ENCODE data around the gene MYRF. TPM values are rescaled to one million over a fixed set of nuclear protein-coding genes. Genes with fewer than 3 reads are reported as not detected.

Gene MYRF
- total and polyA plus RNA-seq, 9 of the 15 experiments (the other 6 are each of a cell fraction or from before 2014, with no cell fraction given), result 2.3 to 25.8 (median 7.1) TPM

- TF ChIP-seq CLOCK (CRISPR knock-in tag; IDR thresholded peaks at IDR 0.05; ENCODE audit: borderline replicate concordance), result no peak; the same call in 1 of the 2 replicates
- no peak for TF ChIP-seq ZNF696 (CRISPR knock-in tag; conservative IDR thresholded peaks at IDR 0.05)
- no peak for TF ChIP-seq FOXM1 (IDR thresholded peaks at IDR 0.05; ENCODE audit: low read depth)
- TF ChIP-seq FOXM1 (CRISPR knock-in tag; IDR thresholded peaks at IDR 0.05; ENCODE audit: low read depth), result peak; percentile 6; the same call in 1 of the 2 replicates
- peak; percentile 51 for TF ChIP-seq NR4A1 (CRISPR knock-in tag; IDR thresholded peaks at IDR 0.05)
- TF ChIP-seq NR4A1 (tag; IDR thresholded peaks at IDR 0.05), result no peak
- TF ChIP-seq MNT (conservative IDR thresholded peaks at IDR 0.05), result peak; percentile 97
- TF ChIP-seq ZNF518B (CRISPR knock-in tag; IDR thresholded peaks at IDR 0.05), result no peak
- no peak for TF ChIP-seq MEIS2 (IDR thresholded peaks at IDR 0.05; ENCODE audit: partially characterized antibody)
- no peak for TF ChIP-seq PBX2 (CRISPR knock-in tag; IDR thresholded peaks at IDR 0.05; ENCODE audit: low read depth)
- TF ChIP-seq PBX2 (tag; conservative IDR thresholded peaks at IDR 0.05; ENCODE audit: low read depth), result no peak
Measured at GRCh38 chr11:61792310-61793082, 40.1 kb downstream of the MYRF start, which contains the start of the genes FEN1 and TMEM258 (continued).

All from K562 (cell line).